ENCODE data around the gene SCGN. TPM values are rescaled to one million over a fixed set of nuclear protein-coding genes. Genes with fewer than 3 reads are reported as not detected.

The SCGN gene
- total and polyA plus RNA-seq, 2 of the 4 experiments (the other 2 are of a cell fraction): not detected

- no peak overlapping the region for H2BK20ac ChIP-seq (ENCODE audit: low read depth, low read length)
- no peak overlapping the region for H3K23ac ChIP-seq (ENCODE audit: low read depth, low read length)
- no peak overlapping the region for H3K14ac ChIP-seq (replicated peaks; ENCODE audit: low read depth, low read length)
- H3K27me3 ChIP-seq (ENCODE audit: control insufficient read depth, insufficient read depth, low read length): no peaks in the 10 kb centered on the region
- no peaks in the 10 kb centered on the region for H4K20me1 ChIP-seq (ENCODE audit: insufficient read depth, low read length)
- no peaks in the 10 kb centered on the region for H3K36me3 ChIP-seq (ENCODE audit: control insufficient read depth, insufficient read depth, low read length)
- no peak overlapping the region for H3K56ac ChIP-seq (ENCODE audit: extremely low read depth, insufficient read depth, low read length)
- no peaks in the 10 kb centered on the region for H3K9me3 ChIP-seq (ENCODE audit: control insufficient read depth, insufficient read depth, low read length)
- no peak overlapping the region for H3K27ac ChIP-seq (ENCODE audit: insufficient read depth, low read length)
- H4K91ac ChIP-seq (ENCODE audit: insufficient read depth, low read depth, low read length): no peak overlapping the region
- H2BK120ac ChIP-seq (ENCODE audit: low read depth, low read length): no peak overlapping the region
- no peak overlapping the region for H3K4ac ChIP-seq (ENCODE audit: low read depth, low read length)
- DNase-seq (no peak), ATAC-seq (ENCODE audit: low read depth) (no peak)
- H2BK15ac ChIP-seq (ENCODE audit: low read depth, low read length): no peak overlapping the region
- in situ Hi-C loops (cut with MboI; ENCODE audit: low sequenced_read_pairs) (no loop called here), intact Hi-C loops (cut with micrococcal nuclease) (no loop called here), dilution Hi-C loops (cut with HindIII; ENCODE audit: low sequenced_read_pairs, unreplicated experiment) (no loop called here)
- no peak overlapping the region for H2AFZ ChIP-seq (replicated peaks; ENCODE audit: low read length, poor library complexity)
- no peak overlapping the region for H3K4me2 ChIP-seq (ENCODE audit: low read depth, low read length)
- TF ChIP-seq MAZ (IDR thresholded peaks at IDR 0.05; ENCODE audit: borderline replicate concordance, low read depth, low read length) (no peak), CTCF (conservative IDR thresholded peaks at IDR 0.05; ENCODE audit: low read depth, low read length) (no peak), MAFK (IDR thresholded peaks at IDR 0.05; ENCODE audit: low read depth, low read length) (no peak), POLR2A (IDR thresholded peaks at IDR 0.05; ENCODE audit: low read depth, low read length) (no peak), USF2 (IDR thresholded peaks at IDR 0.05; ENCODE audit: low read depth, low read length) (no peak), CEBPB (IDR thresholded peaks at IDR 0.05; ENCODE audit: low read depth, low read length) (no peak), SMC3 (IDR thresholded peaks at IDR 0.05; ENCODE audit: low read depth, low read length) (no peak), FOS (IDR thresholded peaks at IDR 0.05; ENCODE audit: low read depth, low read length) (no peak)
- no peak overlapping the region for H2AK9ac ChIP-seq (replicated peaks; ENCODE audit: low read depth, low read length, poor library complexity)
- no peak overlapping the region for H4K5ac ChIP-seq (ENCODE audit: low read depth, low read length)
- no peak overlapping the region for H2BK5ac ChIP-seq (ENCODE audit: low read depth, low read length, poor library complexity, severe bottlenecking)
- ChIA-PET POLR2A (ENCODE audit: unreplicated experiment) (no interaction called here), CTCF (no interaction called here)
- H3K4me3 ChIP-seq (ENCODE audit: insufficient read depth, low read depth, low read length): no peak overlapping the region
- WGBS, 2 experiments (ENCODE audit: extremely low coverage in 2 of 2, insufficient read length in 1 of 2): no CpG with 5 or more reads among the region's 4 CpGs
- H3K9me1 ChIP-seq (ENCODE audit: insufficient read depth, low read length): no peaks in the 10 kb centered on the region
- H3K9ac ChIP-seq (ENCODE audit: low read depth, low read length): no peak overlapping the region
- H3K79me1 ChIP-seq (ENCODE audit: low read depth in 1 of 2, low read length in 2 of 2): no peaks in the 10 kb centered on the region
- no peak overlapping the region for H2AK5ac ChIP-seq (ENCODE audit: low read depth, low read length)
- no peaks in the 10 kb centered on the region for H3K4me1 ChIP-seq (ENCODE audit: control insufficient read depth, insufficient read depth, low read length)
- H3K18ac ChIP-seq (ENCODE audit: low read depth, low read length): no peak overlapping the region
- BruUV-seq (replicated peaks): no TSS peak
- H4K8ac ChIP-seq (ENCODE audit: low read depth in 2 of 2, low read length in 2 of 2): no peak overlapping the region
These were observed 13.4 kb downstream of the SCGN start for GRCh38 chr6:25665455-25665854.
